ENCODE data around the gene POLE3.
"Not testable (repeated sequence)": the region's sequence is repeated elsewhere in the genome, so short reads cannot be mapped to it uniquely, and the experiment has no call there.

DNA sequence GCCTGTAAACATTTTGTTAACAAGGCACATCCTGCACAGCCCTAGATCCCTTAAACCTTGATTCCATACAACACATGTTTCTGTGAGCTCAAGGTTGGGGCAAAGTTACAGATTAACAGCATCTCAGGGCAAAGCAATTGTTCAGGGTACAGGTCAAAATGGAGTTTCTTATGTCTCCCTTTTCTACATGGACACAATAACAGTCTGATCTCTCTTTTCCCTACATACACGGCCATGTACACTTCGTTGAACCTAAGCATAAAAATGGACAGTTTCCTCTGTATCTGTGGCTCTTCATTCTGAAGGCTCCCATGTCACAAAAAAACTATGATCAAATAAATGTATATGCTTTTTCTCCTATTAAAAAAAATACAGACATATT lies 30.7 kb downstream of the POLE3 start:
- TF ChIP-seq CTCF (IDR thresholded peaks at IDR 0.05); POLR2A (IDR thresholded peaks at IDR 0.05); EP300 (IDR thresholded peaks at IDR 0.05; ENCODE audit: low read depth): not testable (repeated sequence)
